Ascending aorta (tissue), 2 donors: Measurements from ENCODE around the gene PCSK5. TPM values are rescaled to one million over a fixed set of nuclear protein-coding genes. Genes with fewer than 3 reads are reported as not detected.

ENCODE experiments used
- DNase-seq, 2 donors: peaks; one replicate each; pipeline ENCODE4 v3.0.0-alpha.2; 2019; ENCODE audit warnings: low spot score in 2 of 2
- H3K27ac ChIP-seq, 2 donors: fragments of 200-600 bp; sonication (generic); one replicate each; pipeline ENCODE4 v1.5.1; 2016 to 2017; ENCODE audit warnings: mild to moderate bottlenecking in 1 of 2
- H3K27me3 ChIP-seq: fragments of 200-600 bp; sonication (generic); one replicate; pipeline ENCODE4 v1.5.1; 2017
- H3K36me3 ChIP-seq, 2 donors: fragments of 200-600 bp; sonication (generic); one replicate each; pipeline ENCODE4 v1.5.1; 2016
- H3K4me1 ChIP-seq, 2 donors: fragments of 200-600 bp; sonication (generic); one replicate each; pipeline ENCODE4 v1.5.1; 2016 to 2017; ENCODE audit warnings: mild to moderate bottlenecking in 1 of 2
- H3K4me3 ChIP-seq, 2 donors: fragments of 200-600 bp; sonication (generic); one replicate each; pipeline ENCODE4 v1.5.1; 2016 to 2017; ENCODE audit warnings: mild to moderate bottlenecking in 1 of 2
- H3K9me3 ChIP-seq, 2 donors: fragments of 200-600 bp; sonication (generic); one replicate each; pipeline ENCODE4 v1.5.1; 2016
- CTCF ChIP-seq, 3 experiments: fragments of 200-600 bp in 2 of 3; fragments of 450-650 bp in 1 of 3; sonication (generic) in 2 of 3; IDR thresholded peaks; one replicate each; pipeline ENCODE4 v1.5.1; 2016 to 2019; ENCODE audit warnings: antibody characterized with exemption in 3 of 3, mild to moderate bottlenecking in 1 of 3, moderate library complexity in 1 of 3
- intact Hi-C: fragments of 100-400 bp; cut with DNase I; formaldehyde crosslinking; loops from one replicate; pipeline ENCODE4 v1.15.1; 2023
- total RNA-seq: library from RNA; depleted of rRNA; stranded (reverse); fragments of >200 nt; gene quantifications from one replicate; pipeline ENCODE4 v1.1.0, GENCODE V29; 2016

Gene PCSK5
- total RNA-seq, 1 donor from 2014 or later, result 66.3 TPM

GRCh38 chr9:76247426-76247825 lies 357.0 kb downstream of the PCSK5 start:
- no peak for TF ChIP-seq CTCF (IDR thresholded peaks at IDR 0.05)
- H3K27ac ChIP-seq, result no peak overlapping the region
- intact Hi-C loops, result no loop called here
- no peaks in the 10 kb centered on the region for H3K9me3 ChIP-seq
- DNase-seq, result no peak
- H3K27me3 ChIP-seq, result no peaks in the 10 kb centered on the region
- H3K4me1 ChIP-seq, result no peaks in the 10 kb centered on the region
- H3K4me3 ChIP-seq, result no peak overlapping the region
- H3K36me3 ChIP-seq, result no peaks in the 10 kb centered on the region

DNA sequence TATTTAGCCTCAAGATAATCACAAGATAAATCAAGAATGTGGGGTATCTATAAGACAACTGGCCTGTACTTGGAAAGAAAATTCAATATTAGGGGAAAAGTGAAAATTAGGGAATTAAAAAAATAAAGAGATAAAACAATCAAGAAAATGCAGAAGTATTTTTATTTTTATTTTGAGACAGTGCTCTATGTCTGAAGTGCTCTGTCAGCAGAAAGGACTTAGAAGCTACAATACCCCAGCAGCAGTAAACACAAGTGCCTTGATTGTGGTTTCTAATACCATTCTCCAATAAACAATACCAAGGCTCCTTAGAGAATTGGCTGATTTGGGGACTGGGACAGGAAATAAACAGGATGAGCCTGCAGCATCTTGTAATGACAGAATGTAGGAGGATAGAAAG lies 358.8 kb downstream of the PCSK5 start:
- TF ChIP-seq CTCF (IDR thresholded peaks at IDR 0.05), result no peak
- DNase-seq, result no peak
- Histone ChIP-seq H3K27me3 (no peaks in the 10 kb centered on the region), H3K4me1 (no peaks in the 10 kb centered on the region), H3K36me3 (no peaks in the 10 kb centered on the region), H3K27ac (no peak overlapping the region), H3K4me3 (no peak overlapping the region), H3K9me3 (no peaks in the 10 kb centered on the region)
- intact Hi-C loops, result no loop called here

DNA sequence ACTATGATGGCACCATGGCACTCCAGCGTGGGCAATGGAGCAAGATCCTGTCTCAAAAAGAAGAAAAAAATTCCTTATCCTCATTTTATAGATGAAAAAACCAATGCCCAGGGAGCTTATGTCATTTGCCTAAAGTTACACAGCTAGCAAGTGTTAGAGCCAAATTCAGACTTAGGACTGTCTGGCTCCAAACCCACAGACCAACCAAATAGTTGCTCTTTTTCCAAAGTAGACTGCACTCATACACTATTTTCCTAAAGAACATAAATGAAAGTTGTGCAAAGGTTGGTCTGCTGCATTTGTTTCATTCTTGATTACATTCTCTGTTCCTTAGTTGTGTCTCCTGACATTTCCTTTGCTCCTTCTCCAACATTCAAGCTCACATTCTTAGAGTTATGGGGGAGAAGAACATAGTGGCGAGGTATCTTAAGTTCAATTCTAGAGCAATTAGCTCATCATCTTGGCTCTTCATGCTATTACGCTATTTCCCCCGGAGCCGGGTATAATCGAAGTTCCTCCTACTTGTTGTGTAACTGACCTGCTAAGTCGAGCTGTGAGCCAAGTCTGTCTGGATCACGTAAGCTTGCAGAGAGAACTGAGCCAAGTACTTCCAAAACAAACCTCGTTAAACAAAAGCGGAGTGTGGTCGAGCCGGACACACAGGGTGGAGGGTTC lies 365.4 kb downstream of the PCSK5 start:
- intact Hi-C loops, result loop anchor here (5.0 kb wide), 3 partner anchors 136 to 364 kb away; partner anchors contain the start of genes PCSK5 and RFK
- H3K27me3 ChIP-seq, result no peaks in the 10 kb centered on the region
- no peaks in the 10 kb centered on the region for H3K9me3 ChIP-seq
- DNase-seq, result peak; percentile 37 to 91
- peaks cover 6 to 12% of the 10 kb centered on the region in 2 donors for H3K4me1 ChIP-seq
- TF ChIP-seq CTCF (IDR thresholded peaks at IDR 0.05), result no peak
- peak overlapping the region; percentile 11 to 51 for H3K4me3 ChIP-seq
- H3K27ac ChIP-seq, result peak overlapping the region; percentile 79 to 89
- H3K36me3 ChIP-seq, result no peaks in the 10 kb centered on the region

DNA sequence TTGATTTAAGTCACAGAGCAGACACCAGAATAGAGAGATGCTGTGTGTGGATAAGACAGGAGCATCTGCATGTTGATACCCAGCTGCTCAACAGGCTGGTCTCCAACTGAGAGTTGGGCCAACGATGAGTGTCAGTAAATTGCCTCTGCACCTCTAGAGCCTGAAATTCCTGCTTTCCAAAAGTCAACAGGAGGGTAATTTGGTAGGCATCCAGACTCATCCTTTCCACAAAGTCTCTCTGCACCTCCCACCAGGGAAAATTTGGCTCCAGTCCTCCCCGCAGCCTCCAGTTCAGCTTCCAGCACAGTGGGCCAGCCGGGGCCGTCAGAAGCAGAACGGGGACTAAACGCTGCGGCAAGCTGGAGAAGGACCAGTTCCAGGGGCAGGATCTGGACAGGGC lies 366.8 kb downstream of the PCSK5 start:
- H3K4me3 ChIP-seq, result no peak overlapping the region
- no peaks in the 10 kb centered on the region for H3K27me3 ChIP-seq
- no peaks in the 10 kb centered on the region for H3K9me3 ChIP-seq
- H3K4me1 ChIP-seq, result peaks cover 6 to 12% of the 10 kb centered on the region in 2 donors
- peak overlapping the region; percentile 79 to 89 for H3K27ac ChIP-seq
- intact Hi-C loops, result loop anchor here (5.0 kb wide), 3 partner anchors 135 to 365 kb away; partner anchors contain the start of genes PCSK5 and RFK
- no peak for TF ChIP-seq CTCF (IDR thresholded peaks at IDR 0.05)
- no peaks in the 10 kb centered on the region for H3K36me3 ChIP-seq
- DNase-seq, result no peak

DNA sequence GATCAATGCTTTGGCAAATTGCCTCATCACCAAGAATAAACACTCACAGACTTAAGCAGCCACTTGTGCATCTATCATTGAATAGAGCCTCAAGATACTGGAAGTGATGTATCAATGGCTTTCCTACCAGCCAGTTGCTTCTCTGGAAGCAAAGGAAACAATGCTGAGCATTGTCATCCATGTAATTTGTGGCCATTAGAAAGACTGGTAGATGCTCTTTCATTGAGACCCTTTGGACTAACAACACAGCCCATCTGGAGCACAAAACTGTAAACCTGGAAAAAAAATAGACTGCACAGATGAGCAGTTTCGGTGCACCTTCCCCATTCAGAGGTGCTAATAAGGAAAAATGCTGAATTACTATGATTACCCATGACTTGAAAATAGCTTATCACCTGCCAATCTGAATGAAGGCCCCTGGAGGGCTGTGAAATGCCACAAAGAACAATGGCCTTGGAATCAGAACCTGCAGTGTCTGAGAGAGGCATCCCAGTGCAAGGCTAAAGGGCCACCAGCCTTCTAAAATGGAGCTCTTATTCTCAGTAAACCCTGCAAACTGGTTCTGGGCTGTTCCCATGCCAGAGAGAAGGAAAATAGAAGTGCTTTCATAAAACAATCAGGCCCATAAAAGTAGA lies 376.3 kb downstream of the PCSK5 start:
- Histone ChIP-seq H3K4me1 (peaks cover 0 to 14% of the 10 kb centered on the region in 2 donors), H3K27me3 (no peaks in the 10 kb centered on the region), H3K27ac (no peak overlapping the region), H3K9me3 (peaks cover 0 to 11% of the 10 kb centered on the region in 2 donors), H3K36me3 (no peaks in the 10 kb centered on the region), H3K4me3 (no peak overlapping the region)
- DNase-seq, result no peak
- no peak for TF ChIP-seq CTCF (IDR thresholded peaks at IDR 0.05)
- intact Hi-C loops, result no loop called here
